IMR-90 (cell line): ENCODE results near the gene TBX1. TPM values are rescaled to one million over a fixed set of nuclear protein-coding genes. Genes with fewer than 3 reads are reported as not detected.
A peak's percentile ranks its signal among the peaks of the same experiment; 100 is the strongest.

Experiments
- ATAC-seq: fragments of 200-7000 bp; cut with Tn5 transposase; 2 replicates; pipeline ENCODE4 v1.9.1; 2020; ENCODE audit warnings: low read depth, mild to moderate bottlenecking, moderate library complexity
- BruUV-seq: library from RNA; stranded (reverse); fragments of 400-500 nt; replicated peaks from 2 replicates; lab custom pipeline; 2021; lab: Mats Ljungman, UMichigan
- CTCF ChIA-PET: fragments of 300-600 bp; formaldehyde crosslinking; extraction: SDS; loops from one replicate; lab custom pipeline; 2021; ENCODE audit warnings: antibody characterized with exemption; lab: Yijun Ruan, JAX
- POLR2A ChIA-PET: fragments of 300-600 bp; sonication (Branson Sonifier 250); formaldehyde crosslinking; loops from one replicate; lab custom pipeline; 2022; ENCODE audit warnings: antibody characterized with exemption; ENCODE audit not compliant: unreplicated experiment; lab: Charles Lee
- DNase-seq: peaks from one replicate; pipeline ENCODE4 v3.0.0; 2013
- H2AFZ ChIP-seq: replicated peaks from 2 replicates; pipeline ENCODE3; 2013; ENCODE audit warnings: low read length, mild to moderate bottlenecking; ENCODE audit not compliant: poor library complexity
- H2AK5ac ChIP-seq: 2 replicates; pipeline ENCODE4 v1.6.1; 2013; ENCODE audit warnings: low read depth, low read length, inconsistent platforms
- H2AK9ac ChIP-seq: replicated peaks from 2 replicates; pipeline ENCODE3; 2013; ENCODE audit warnings: mild to moderate bottlenecking, low read depth, low read length, moderate library complexity; ENCODE audit not compliant: poor library complexity
- H2BK120ac ChIP-seq: 2 replicates; pipeline ENCODE4 v1.6.1; 2013; ENCODE audit warnings: low read depth, low read length, inconsistent platforms
- H2BK15ac ChIP-seq: 3 replicates; pipeline ENCODE4 v1.6.1; 2013; ENCODE audit warnings: low read depth, low read length, inconsistent platforms
- H2BK20ac ChIP-seq: 2 replicates; pipeline ENCODE4 v1.6.1; 2013; ENCODE audit warnings: low read depth, mild to moderate bottlenecking, inconsistent platforms, low read length, moderate library complexity
- H2BK5ac ChIP-seq: 2 replicates; pipeline ENCODE4 v1.6.1; 2013; ENCODE audit warnings: mild to moderate bottlenecking, low read depth, low read length, inconsistent platforms; ENCODE audit not compliant: poor library complexity, severe bottlenecking
- H3K14ac ChIP-seq: replicated peaks from 2 replicates; pipeline ENCODE4 v1.6.1; 2013; ENCODE audit warnings: low read depth, low read length, inconsistent platforms
- H3K18ac ChIP-seq: 2 replicates; pipeline ENCODE4 v1.6.1; 2013; ENCODE audit warnings: low read depth, low read length, control low read depth
- H3K23ac ChIP-seq: 2 replicates; pipeline ENCODE4 v1.6.1; 2013; ENCODE audit warnings: low read depth, low read length, inconsistent platforms
- H3K27ac ChIP-seq: 2 replicates; pipeline ENCODE4 v1.5.1; 2013; ENCODE audit warnings: mild to moderate bottlenecking, control low read depth, low read length; ENCODE audit not compliant: insufficient read depth
- H3K27me3 ChIP-seq: 2 replicates; pipeline ENCODE4 v1.6.1; 2013; ENCODE audit warnings: low read length; ENCODE audit not compliant: control insufficient read depth, insufficient read depth
- H3K36me3 ChIP-seq: 2 replicates; pipeline ENCODE4 v1.6.1; 2013; ENCODE audit warnings: low read length, mixed read lengths; ENCODE audit not compliant: control insufficient read depth, insufficient read depth
- H3K4ac ChIP-seq: 2 replicates; pipeline ENCODE4 v1.6.1; 2013; ENCODE audit warnings: low read depth, low read length, inconsistent platforms
- H3K4me1 ChIP-seq: 2 replicates; pipeline ENCODE4 v1.6.1; 2013; ENCODE audit warnings: low read length, mixed read lengths; ENCODE audit not compliant: control insufficient read depth, insufficient read depth
- H3K4me2 ChIP-seq: 2 replicates; pipeline ENCODE4 v1.6.1; 2013; ENCODE audit warnings: low read depth, mild to moderate bottlenecking, control low read depth, low read length, moderate library complexity
- H3K4me3 ChIP-seq: 2 replicates; pipeline ENCODE4 v1.5.1; 2013; ENCODE audit warnings: low read depth, mild to moderate bottlenecking, control low read depth, low read length, moderate library complexity; ENCODE audit not compliant: insufficient read depth
- H3K56ac ChIP-seq: 2 replicates; pipeline ENCODE4 v1.6.1; 2013; ENCODE audit warnings: low read length, inconsistent platforms; ENCODE audit not compliant: insufficient read depth; ENCODE audit errors: extremely low read depth
- H3K79me1 ChIP-seq, 2 experiments: 2 replicates each; pipeline ENCODE4 v1.6.1; 2013; ENCODE audit warnings: low read length in 2 of 2, inconsistent platforms in 1 of 2, low read depth in 1 of 2
- H3K9ac ChIP-seq: 2 replicates; pipeline ENCODE4 v1.6.1; 2013; ENCODE audit warnings: low read depth, low read length, control low read depth
- H3K9me1 ChIP-seq: 2 replicates; pipeline ENCODE4 v1.6.1; 2013; ENCODE audit warnings: low read length, inconsistent platforms; ENCODE audit not compliant: insufficient read depth
- H3K9me3 ChIP-seq: 2 replicates; pipeline ENCODE4 v1.6.1; 2013; ENCODE audit warnings: low read length; ENCODE audit not compliant: control insufficient read depth, insufficient read depth
- H4K20me1 ChIP-seq: 2 replicates; pipeline ENCODE4 v1.6.1; 2013; ENCODE audit warnings: low read length, inconsistent platforms; ENCODE audit not compliant: insufficient read depth
- H4K5ac ChIP-seq: 2 replicates; pipeline ENCODE4 v1.6.1; 2013; ENCODE audit warnings: mild to moderate bottlenecking, low read depth, low read length, control low read depth
- H4K8ac ChIP-seq, 2 experiments: 2 replicates each; pipeline ENCODE4 v1.6.1; 2013; ENCODE audit warnings: low read depth in 2 of 2, low read length in 2 of 2, control low read depth in 1 of 2, inconsistent platforms in 1 of 2
- H4K91ac ChIP-seq: 2 replicates; pipeline ENCODE4 v1.6.1; 2013; ENCODE audit warnings: low read depth, low read length, inconsistent platforms; ENCODE audit not compliant: insufficient read depth
- BHLHE40 ChIP-seq: fragments of 150-350 bp; IDR thresholded peaks from 2 replicates; pipeline ENCODE4 v1.6.1; 2016; ENCODE audit warnings: mild to moderate bottlenecking, low read depth, low read length
- RAD21 ChIP-seq: IDR thresholded peaks from 2 replicates; pipeline ENCODE4 v1.6.1; 2012; ENCODE audit warnings: low read length, improper control_type of control experiment
- SMC3 ChIP-seq: fragments of 150-350 bp; IDR thresholded peaks from 2 replicates; pipeline ENCODE4 v1.6.1; 2016; ENCODE audit warnings: low read depth, mild to moderate bottlenecking, antibody characterized with exemption, low read length, moderate library complexity
- WGBS, 2 experiments: methylation state at CpG; one replicate each; pipeline versions ENCODE4 v1.1.5 to v1.1.7; 2013; ENCODE audit warnings: missing lambda C conversion rate in 2 of 2; ENCODE audit not compliant: insufficient read length in 1 of 2; ENCODE audit errors: extremely low coverage in 2 of 2; 5-methylcytosine and 5-hydroxymethylcytosine counted together
- dilution Hi-C: fragments of 300-500 bp; cut with HindIII; formaldehyde crosslinking; loops from one replicate; pipeline ENCODE4 v1.14.3; 2018; ENCODE audit warnings: low sequenced_read_pairs; ENCODE audit not compliant: unreplicated experiment
- in situ Hi-C: fragments of 300-500 bp; cut with MboI; formaldehyde crosslinking; loops from 3 replicates; pipeline ENCODE4 v1.14.3; 2019; ENCODE audit warnings: low sequenced_read_pairs, inconsistent platforms, mixed read lengths
- intact Hi-C: fragments of 100-400 bp; cut with micrococcal nuclease; formaldehyde crosslinking; loops from 2 replicates; pipeline ENCODE4 v1.10.0; 2022
- polyA plus RNA-seq, 3 experiments: library from polyadenylated mRNA; depleted of rRNA; stranded (reverse); fragments of >200 nt; gene quantifications; 2 replicates each; pipeline ENCODE4 v1.2.3, GENCODE V29; 2012; ENCODE audit warnings: low replicate concordance in 1 of 3
- total RNA-seq: library from RNA; depleted of rRNA; stranded (reverse); fragments of >200 nt; gene quantifications from 2 replicates; pipeline ENCODE4 v1.2.3, GENCODE V29; 2012
- TF ChIP-seq, protein P1 (sequence below): conservative IDR thresholded peaks from 2 replicates; pipeline ENCODE4 v1.5.1; 2012; ENCODE audit warnings: mild to moderate bottlenecking, low read depth, low read length, improper control_type of control experiment

Gene TBX1
- total and polyA plus RNA-seq, 2 of the 4 experiments (the other 2 are of a cell fraction): 0.03 TPM; not detected in 1

DNA sequence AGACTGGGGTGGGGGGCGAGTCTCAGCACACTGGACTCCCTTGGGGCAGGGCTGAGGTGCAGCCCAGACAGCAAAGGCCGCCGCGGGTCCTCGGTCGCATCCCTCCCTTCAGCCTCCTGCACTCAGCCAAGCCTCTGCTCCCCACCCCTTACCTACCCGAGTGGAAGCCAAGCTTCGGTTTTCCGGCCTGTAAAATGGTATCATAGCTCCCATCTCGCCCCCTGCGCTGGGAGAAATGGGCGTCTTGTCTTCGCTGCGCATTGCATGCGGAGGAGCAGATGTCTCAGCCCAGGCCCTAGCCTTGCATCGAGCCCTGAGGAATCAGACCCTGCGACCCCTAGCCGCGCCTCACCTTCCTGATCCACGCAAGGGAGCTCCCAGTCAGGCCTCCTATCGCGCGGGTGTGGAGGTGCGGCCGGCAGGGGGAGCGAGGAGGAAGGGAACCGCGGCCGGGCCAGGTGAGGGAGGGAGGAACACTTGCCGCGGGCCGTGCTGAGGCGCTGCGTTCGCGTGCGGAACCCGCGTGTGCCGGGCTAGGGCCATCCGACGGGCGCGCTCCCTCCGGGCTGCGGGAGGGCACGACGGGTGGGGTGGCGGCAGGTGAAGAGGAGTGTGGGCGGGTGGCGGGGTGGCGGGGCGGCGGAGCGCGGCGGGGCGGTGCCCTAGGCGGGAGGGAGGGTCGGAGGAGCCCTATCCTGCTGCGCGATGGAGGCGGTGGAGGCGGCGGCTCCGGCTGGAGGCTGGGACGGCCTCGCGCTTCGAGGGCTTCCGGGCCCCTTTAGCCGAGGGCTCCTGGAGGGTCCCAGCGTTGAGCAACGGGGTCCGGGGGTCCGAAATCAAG lies 4.1 kb upstream of the TBX1 start:
- Histone ChIP-seq H3K36me3 (no peaks in the 10 kb centered on the region), H2BK20ac (no peak overlapping the region), H2AK9ac (peak overlapping the region; percentile 24), H4K91ac (no peak overlapping the region), H3K23ac (no peak overlapping the region), H3K14ac (no peak overlapping the region), H3K9me1 (peaks cover 5% of the 10 kb centered on the region), H4K5ac (no peak overlapping the region), H3K9me3 (no peaks in the 10 kb centered on the region), H2BK120ac (no peak overlapping the region), H2BK5ac (no peak overlapping the region), H3K18ac (no peak overlapping the region), H4K8ac (no peak overlapping the region), H3K9ac (no peak overlapping the region), H3K27ac (no peak overlapping the region), H3K27me3 (peaks cover 89% of the 10 kb centered on the region), H3K56ac (no peak overlapping the region), H3K4ac (no peak overlapping the region), H2AK5ac (no peak overlapping the region), H4K20me1 (peaks cover 6% of the 10 kb centered on the region; the same call in 1 of the 2 replicates), H3K4me2 (no peak overlapping the region), H2AFZ (peak overlapping the region; percentile 49), H2BK15ac (no peak overlapping the region), H3K4me3 (no peak overlapping the region), H3K4me1 (peaks cover 6% of the 10 kb centered on the region; the same call in 1 of the 2 replicates), H3K79me1 (no peaks in the 10 kb centered on the region)
- 11% methylated on average over 28 of the region's 76 CpGs; no CpG with 5 or more reads in 1 of the 2 experiments for WGBS, 2 experiments
- in situ Hi-C loops: no loop called here
- BruUV-seq: no TSS peak
- intact Hi-C loops: no loop called here
- DNase-seq (no peak), ATAC-seq (no peak)
- dilution Hi-C loops: no loop called here
- CTCF ChIA-PET: interaction anchor here (1.0 kb wide), 1 partner anchor 26 kb away, joined by 3 read pairs; no protein-coding TSS in a partner anchor
- POLR2A ChIA-PET: no interaction called here
- TF ChIP-seq, protein P1, sequence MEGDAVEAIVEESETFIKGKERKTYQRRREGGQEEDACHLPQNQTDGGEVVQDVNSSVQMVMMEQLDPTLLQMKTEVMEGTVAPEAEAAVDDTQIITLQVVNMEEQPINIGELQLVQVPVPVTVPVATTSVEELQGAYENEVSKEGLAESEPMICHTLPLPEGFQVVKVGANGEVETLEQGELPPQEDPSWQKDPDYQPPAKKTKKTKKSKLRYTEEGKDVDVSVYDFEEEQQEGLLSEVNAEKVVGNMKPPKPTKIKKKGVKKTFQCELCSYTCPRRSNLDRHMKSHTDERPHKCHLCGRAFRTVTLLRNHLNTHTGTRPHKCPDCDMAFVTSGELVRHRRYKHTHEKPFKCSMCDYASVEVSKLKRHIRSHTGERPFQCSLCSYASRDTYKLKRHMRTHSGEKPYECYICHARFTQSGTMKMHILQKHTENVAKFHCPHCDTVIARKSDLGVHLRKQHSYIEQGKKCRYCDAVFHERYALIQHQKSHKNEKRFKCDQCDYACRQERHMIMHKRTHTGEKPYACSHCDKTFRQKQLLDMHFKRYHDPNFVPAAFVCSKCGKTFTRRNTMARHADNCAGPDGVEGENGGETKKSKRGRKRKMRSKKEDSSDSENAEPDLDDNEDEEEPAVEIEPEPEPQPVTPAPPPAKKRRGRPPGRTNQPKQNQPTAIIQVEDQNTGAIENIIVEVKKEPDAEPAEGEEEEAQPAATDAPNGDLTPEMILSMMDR: peak; percentile 37
- TF ChIP-seq RAD21 (peak; percentile 37; the same call in 1 of the 2 replicates), SMC3 (0 out of 2 replicates have a peak, but pooled peaks have one; percentile 2), BHLHE40 (no peak)
